ENCODE measurements around the gene TBC1D7.

TBC1D7 gene

DNA sequence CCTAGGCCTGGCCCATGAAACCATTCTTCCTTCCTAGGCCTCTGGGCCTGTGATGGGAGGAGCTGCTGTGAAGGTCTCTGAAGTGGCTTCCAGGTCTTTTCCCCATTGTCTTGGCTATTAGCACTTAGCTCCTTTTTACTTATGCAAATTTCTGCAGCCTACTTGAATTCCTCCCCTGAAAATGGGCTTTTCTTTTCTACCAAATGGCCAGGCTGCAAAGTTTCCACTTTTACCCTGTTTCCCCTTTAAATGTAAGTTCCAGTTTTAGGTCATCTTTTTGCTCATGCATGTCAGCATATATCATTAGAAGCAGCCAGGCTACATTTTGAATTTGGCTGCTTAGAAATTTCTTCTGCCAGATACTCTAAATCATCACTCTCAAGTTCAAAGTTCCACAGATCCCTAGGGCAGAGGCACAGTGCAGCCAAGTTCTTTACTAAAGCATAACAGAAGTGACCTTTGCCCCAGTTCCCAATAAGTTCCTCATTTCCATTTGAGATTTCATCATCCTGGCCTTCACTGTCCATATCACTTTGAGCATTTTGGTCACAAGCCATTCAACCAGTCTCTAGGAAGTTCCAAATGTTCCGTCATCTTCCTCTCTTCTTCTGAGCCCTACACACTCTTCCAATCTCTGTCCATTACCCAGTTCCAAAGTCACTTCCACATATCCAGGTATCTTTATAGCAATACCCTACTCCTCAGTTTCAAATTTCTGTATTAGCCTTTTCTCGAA is 71.9 kb downstream of the TBC1D7 start:
- Histone ChIP-seq H3K4me3 (ENCODE audit: insufficient read depth, low read length, poor library complexity, severe bottlenecking) (no peak overlapping the region), H3K27ac (ENCODE audit: low read depth, low read length) (no peak overlapping the region), H3K4me2 (ENCODE audit: low read depth, low read length, poor library complexity, severe bottlenecking) (no peak overlapping the region), H2AFZ (ENCODE audit: low read depth, low read length, severe bottlenecking) (no peak overlapping the region), H3K27me3 (ENCODE audit: low read length) (no peaks in the 10 kb centered on the region), H3K9me2 (replicated peaks; ENCODE audit: insufficient read depth, low read length) (no peaks in the 10 kb centered on the region), H3F3A (ENCODE audit: insufficient read depth) (peaks cover 30% of the 10 kb centered on the region), H4K20me1 (ENCODE audit: low read depth, low read length) (no peaks in the 10 kb centered on the region), H3K9ac (ENCODE audit: low read length) (no peak overlapping the region), H3K36me3 (ENCODE audit: low read length) (no peaks in the 10 kb centered on the region), H3K9me3 (ENCODE audit: insufficient read depth, low read length) (peaks cover 7% of the 10 kb centered on the region; the same call in 1 of the 2 replicates), H3K79me2 (ENCODE audit: insufficient read depth, low read length) (no peaks in the 10 kb centered on the region)
- no peak for TF ChIP-seq EZH2phosphoT487 (conservative IDR thresholded peaks at IDR 0.05; ENCODE audit: low read length)
- no peak for TF ChIP-seq CTCF (IDR thresholded peaks at IDR 0.05; ENCODE audit: insufficient read depth, low read length, poor library complexity, severe bottlenecking)

Data from SU-DHL-6 (cell line).